ENCODE measurements around the gene SPAG17.

DNA sequence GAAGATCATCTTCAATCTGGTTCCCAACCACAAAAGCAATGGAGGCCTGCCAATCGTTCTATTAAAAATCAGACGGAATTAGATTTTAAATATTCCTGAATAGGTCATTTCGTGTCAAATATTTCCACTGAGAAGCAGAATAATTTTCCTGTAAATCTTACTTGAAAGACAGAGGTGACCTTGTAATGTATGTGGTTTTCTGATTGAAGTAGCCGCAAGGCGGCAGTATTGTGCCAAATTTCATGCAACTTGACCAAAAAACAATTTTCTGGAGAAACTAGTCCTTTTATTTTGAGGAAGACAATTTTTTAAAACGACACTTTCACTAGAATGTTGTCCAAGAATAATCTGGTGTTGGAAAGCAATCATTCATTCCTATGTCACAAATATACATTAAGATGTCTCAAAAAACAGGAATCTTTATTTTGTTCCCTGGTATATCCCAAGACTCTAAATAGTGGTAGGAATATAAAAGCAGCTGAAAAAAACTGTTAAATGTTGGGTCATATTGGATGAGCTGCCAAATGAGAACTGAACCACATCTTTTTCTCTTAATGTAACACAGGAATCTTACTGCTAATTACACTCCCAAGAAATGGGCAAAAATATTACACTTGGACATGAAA is 33.6 kb downstream of the SPAG17 start:
- no peak for TF ChIP-seq TEAD4 (IDR thresholded peaks at IDR 0.05)
- TF ChIP-seq ZBTB7A (IDR thresholded peaks at IDR 0.05; ENCODE audit: low read depth), result no peak
- no peak for TF ChIP-seq CREB1 (IDR thresholded peaks at IDR 0.05; ENCODE audit: low read depth)

Measured in Ishikawa (cell line).